ENCODE data around the gene TRAPPC8. TPM values are rescaled to one million over a fixed set of nuclear protein-coding genes. Genes with fewer than 3 reads are reported as not detected.

Gene TRAPPC8
- total RNA-seq, 1 experiment from 2014 or later: 30.4 TPM

- no peaks in the 10 kb centered on the region for H4K20me1 ChIP-seq (ENCODE audit: insufficient read depth)
- no peaks in the 10 kb centered on the region for H3K79me2 ChIP-seq (ENCODE audit: insufficient read depth, low read length)
- intact Hi-C loops (cut with micrococcal nuclease): no loop called here
- H3K9me2 ChIP-seq (ENCODE audit: insufficient read depth): no peaks in the 10 kb centered on the region
- TF ChIP-seq ZFX (IDR thresholded peaks at IDR 0.05): no peak
- TF ChIP-seq POLR2A (IDR thresholded peaks at IDR 0.05; ENCODE audit: borderline replicate concordance, extremely low read depth, insufficient read depth, insufficient read length): no peak
- no peak for TF ChIP-seq ATF3 (IDR thresholded peaks at IDR 0.05)
- no peak for TF ChIP-seq FOSL1 (IDR thresholded peaks at IDR 0.05; ENCODE audit: low read depth)
- no peak for TF ChIP-seq ELF1 (IDR thresholded peaks at IDR 0.05; ENCODE audit: borderline replicate concordance, low read depth)
- no peak for TF ChIP-seq REST (IDR thresholded peaks at IDR 0.05; ENCODE audit: low read depth)
- no peak for TF ChIP-seq ZNF274 (IDR thresholded peaks at IDR 0.05; ENCODE audit: low read depth, low read length)
- TF ChIP-seq, protein P1, sequence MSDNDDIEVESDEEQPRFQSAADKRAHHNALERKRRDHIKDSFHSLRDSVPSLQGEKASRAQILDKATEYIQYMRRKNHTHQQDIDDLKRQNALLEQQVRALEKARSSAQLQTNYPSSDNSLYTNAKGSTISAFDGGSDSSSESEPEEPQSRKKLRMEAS (IDR thresholded peaks at IDR 0.05): no peak
- no peak for TF ChIP-seq TCF7L2 (IDR thresholded peaks at IDR 0.05; ENCODE audit: borderline replicate concordance, extremely low read depth, insufficient read depth, insufficient read length)
- no peak for TF ChIP-seq CEBPB (IDR thresholded peaks at IDR 0.05; ENCODE audit: low read depth)
- no peak for TF ChIP-seq CBX3 (IDR thresholded peaks at IDR 0.05; ENCODE audit: low read depth)
- H3K9me3 ChIP-seq (ENCODE audit: control insufficient read depth in 1 of 2, insufficient read depth in 1 of 2, low read depth in 1 of 2, low read length in 2 of 2): no peaks in the 10 kb centered on the region
- H2AFZ ChIP-seq (ENCODE audit: low read depth, low read length, poor library complexity, severe bottlenecking): no peak overlapping the region
- peaks cover 16 to 26% of the 10 kb centered on the region in 2 experiments; a peak in 3 of 4 replicates for H3K36me3 ChIP-seq (ENCODE audit: control insufficient read depth in 1 of 2, insufficient read depth in 2 of 2, low read length in 2 of 2)
- ChIA-PET CTCF (no interaction called here), POLR2A (no interaction called here), RAD21 (ENCODE audit: low non-redundant PET in 1 of 2, low total read pairs in 2 of 2, uncharacterized antibody in 2 of 2, unreplicated experiment in 2 of 2) (no interaction called here)
- DNase-seq (ENCODE audit: low read depth, low spot score) (no peak), ATAC-seq (no peak)
- H3K9ac ChIP-seq (ENCODE audit: low read length): no peak overlapping the region
- BruUV-seq (replicated peaks): no TSS peak
- H3K27me3 ChIP-seq (ENCODE audit: insufficient read depth, low read length): no peaks in the 10 kb centered on the region
- H3K4me2 ChIP-seq (ENCODE audit: low read length): no peak overlapping the region
- H3K4me1 ChIP-seq (ENCODE audit: control insufficient read depth in 1 of 2, insufficient read depth in 2 of 2, low read length in 2 of 2): no peaks in the 10 kb centered on the region
- H3K4me3 ChIP-seq (replicated peaks in 1 of 2; ENCODE audit: low read depth in 1 of 2, low read length in 2 of 2): no peak overlapping the region
- H3K27ac ChIP-seq (ENCODE audit: low read depth, low read length): no peak overlapping the region
These were observed 105.0 kb downstream of the TRAPPC8 start for GRCh38 chr18:31837879-31838278.
